HG03520 (cell line): Measurements from ENCODE around the gene FAM107B.
"Not testable (repeated sequence)": the region's sequence is repeated elsewhere in the genome, so short reads cannot be mapped to it uniquely, and the experiment has no call there.

ENCODE experiments used
- ATAC-seq: cut with Tn5 transposase; IDR thresholded peaks from one replicate; pipeline ENCODE4 v1.9.1; 2021; ENCODE audit warnings: mild to moderate bottlenecking, moderate library complexity; ENCODE audit not compliant: unreplicated experiment

The FAM107B gene

DNA sequence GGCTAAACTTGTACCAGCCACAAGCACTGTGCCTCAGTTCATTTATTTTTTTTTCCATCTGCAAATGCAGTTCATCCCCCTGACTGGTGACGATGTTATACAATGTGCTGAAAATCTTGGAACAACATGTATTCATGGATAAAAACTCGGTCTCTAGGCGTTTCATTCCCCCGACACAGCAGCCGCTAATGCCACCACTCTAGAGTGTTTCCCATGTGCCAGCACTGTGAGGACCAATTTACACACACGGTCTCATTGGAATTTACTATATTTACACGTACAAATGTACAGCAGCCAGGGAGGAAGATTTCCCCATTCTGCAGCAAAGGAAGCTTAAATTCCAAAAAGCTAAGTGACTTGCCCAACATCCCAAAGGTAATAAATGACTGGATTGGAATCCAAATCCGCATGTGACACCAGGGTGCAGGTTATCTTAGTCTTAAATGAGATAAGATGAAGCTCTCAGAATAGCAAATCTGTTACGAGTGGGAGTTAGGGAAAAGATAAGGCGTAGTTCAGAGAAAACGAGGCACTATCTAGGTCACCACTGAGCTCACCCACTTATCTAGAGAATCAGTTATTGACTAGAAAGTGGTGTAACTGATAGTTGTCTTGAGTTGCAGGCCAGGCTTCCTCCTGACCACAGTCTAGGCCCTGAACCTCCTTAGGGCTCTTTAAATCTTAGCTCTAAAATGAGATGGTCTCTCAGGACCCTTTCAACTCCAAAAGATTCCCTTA, 36.7 kb downstream of the FAM107B start:
- no peak for ATAC-seq

DNA sequence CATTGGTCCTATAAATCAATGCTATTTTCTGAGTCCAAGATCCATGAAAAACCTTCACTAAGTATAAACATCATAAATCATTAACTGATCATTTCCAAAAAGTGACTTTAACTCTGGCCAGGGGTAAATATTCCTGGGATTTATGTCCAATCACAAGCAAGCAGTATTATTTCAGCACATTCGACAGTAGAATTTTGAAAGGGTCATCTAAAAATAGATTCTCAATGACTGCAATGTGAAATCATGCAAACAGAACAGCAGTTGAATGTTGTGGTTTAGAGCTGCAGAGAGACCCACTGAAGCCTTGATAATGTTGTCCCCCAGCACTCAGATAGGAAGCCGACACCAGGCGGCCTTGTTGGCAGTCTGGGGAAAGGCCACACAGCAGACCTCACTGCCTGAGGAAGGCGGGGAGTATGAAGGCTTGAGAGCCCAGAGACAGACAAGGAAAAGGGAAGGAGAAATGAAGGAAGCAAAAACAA, 38.1 kb downstream of the FAM107B start:
- no peak for ATAC-seq

DNA sequence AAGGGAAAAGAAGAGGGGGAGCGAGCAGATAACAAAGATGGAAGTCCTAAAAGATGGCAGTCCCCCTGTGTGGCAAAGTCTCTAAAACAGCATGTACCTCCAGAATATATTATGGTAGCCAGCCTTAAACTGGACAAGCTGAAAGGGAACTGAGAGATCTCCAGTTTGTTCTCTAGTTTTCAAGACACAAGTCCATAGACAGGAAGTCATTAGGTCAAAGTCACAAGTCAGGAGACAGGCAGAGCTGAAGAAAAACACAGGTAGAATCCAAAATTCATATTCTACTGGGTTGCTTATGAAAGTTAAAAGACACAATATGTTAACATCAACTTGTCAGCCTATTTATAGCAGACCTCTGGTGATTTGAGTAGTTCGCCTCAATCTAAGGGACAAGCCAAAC, 38.7 kb downstream of the FAM107B start:
- no peak for ATAC-seq

DNA sequence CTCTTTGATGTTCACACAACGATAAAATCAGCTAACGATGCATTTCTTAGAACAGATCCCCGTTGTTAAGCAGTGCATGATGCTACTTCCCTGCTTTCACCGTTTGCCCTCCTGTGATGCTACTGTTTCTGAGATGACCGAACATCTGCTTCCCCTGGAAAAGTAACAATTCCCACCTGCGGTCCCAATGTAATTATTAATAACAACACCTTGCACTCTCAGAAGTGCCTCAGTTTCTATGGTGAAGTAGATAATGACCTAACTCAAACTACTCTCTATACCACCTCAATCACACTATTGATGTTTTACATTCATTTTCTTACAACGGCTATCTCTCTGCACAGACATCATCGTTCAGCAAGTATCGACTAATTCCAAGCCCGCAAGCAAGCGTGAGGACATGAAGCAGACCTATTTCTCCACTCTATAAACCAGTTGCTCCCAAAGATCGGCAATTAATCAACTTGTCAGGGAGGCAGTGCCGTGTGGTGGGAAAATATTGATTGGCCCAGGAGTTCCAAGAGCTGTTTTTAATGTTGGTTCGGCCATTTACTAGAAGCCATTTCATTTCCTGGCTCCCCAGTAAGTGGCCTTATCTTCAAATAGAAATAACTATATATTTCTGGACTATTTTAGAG, 42.7 kb downstream of the FAM107B start:
- ATAC-seq, result no peak

DNA sequence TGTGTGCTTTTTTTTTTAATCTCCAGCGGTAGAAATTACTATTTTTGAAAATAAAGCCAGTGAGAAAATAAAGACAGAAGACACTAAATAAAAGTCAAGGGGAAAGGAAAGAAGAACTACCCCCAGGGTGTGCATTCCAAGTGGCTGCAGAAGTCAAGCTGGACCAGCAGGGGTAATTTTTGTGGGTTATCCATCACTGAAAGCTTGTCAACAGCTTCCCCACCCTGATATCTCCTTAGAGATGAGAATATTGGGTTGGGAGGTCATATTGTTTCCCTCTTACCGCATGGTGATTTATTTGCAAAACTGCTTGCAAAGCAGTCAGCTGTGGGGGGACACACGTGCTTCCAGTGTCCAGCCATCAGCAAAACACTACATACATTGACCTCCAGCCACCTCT, 46.4 kb downstream of the FAM107B start:
- no peak for ATAC-seq

DNA sequence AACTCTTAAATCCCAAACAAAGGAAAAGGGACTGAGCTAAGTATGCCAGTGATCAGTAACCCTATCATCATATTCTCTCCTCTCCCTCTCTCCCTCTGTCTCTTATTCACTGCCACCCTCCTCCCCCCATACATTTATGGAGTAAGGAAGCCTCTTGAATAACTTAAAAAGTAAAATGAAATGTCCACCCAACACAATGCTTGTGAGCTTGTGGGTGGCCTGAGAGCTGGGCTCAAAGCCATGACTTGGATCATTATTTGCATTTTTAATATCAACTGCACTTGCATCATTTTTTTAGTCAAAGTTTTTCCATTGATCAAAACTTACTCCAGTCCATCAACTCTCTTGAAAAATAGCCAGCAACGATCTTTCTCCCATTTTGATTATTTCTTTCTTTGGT, 46.8 kb downstream of the FAM107B start:
- ATAC-seq, result no peak

DNA sequence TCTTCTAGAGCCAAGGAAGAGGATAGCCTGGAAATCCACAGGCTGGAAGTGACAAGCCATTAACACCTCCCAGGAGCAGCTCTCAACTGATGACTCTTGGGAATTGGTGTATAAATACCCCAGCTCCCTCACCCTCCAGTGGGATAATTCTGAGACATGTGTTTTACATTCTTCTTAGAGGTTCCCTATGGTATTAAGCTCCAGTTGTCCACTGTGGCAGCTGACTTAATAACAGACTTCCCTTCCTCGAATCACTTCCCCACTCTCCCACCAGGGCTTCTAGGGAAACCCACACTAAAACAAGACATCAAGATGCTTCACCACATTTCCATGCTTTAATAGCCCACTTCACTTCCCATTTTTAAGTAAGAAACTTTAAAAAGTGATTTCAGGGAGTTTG, 47.2 kb downstream of the FAM107B start:
- ATAC-seq, result no peak

DNA sequence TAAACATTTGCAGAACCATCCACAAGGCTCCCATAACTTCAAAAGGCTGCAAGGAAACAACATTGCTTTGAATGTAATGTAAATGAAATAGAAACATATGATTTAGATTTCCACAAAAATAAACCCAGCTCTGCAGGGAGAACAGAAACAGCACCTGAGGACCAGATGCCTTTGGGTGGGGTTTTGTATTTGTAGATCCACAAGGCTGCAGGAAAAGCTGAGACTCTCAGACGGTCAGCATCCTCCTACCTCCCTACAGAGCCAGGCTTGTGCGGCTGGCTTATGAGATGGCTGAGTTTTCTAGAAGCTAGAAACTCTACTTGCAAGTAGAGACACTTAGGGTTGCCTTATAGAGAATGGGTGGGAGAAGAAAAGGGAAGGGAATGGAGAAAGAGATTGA, 49.8 kb downstream of the FAM107B start:
- ATAC-seq, result no peak

DNA sequence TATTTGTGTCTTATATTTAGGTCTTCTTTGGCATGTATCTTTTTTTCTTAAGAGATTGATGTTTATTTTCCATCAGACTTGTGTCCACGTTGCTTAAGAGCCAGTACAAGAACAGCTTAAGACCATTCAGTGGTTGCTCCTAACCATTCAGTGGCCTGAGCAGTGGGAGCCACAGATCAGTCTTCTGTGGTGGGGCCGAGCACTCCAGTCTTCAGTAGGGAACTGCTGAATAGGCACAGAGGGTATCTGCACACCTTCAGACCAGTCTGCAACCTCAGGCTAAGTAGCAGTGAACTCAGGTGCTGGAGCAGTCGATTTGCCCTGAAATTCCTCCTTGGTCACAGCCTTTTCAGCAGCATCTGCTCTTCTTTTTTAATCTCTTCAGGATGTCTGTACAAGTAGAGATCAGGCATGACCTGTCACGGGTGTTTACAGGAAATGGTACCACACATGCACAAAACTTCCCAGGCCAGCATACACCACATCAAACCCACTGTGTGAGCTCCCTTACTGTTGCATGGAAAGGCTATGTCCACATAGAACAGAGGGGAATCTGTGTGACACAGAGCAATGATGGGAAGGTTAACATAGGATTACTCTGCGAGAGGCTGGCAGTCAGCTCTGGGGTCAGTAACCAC, 51.5 kb downstream of the FAM107B start:
- no peak for ATAC-seq

DNA sequence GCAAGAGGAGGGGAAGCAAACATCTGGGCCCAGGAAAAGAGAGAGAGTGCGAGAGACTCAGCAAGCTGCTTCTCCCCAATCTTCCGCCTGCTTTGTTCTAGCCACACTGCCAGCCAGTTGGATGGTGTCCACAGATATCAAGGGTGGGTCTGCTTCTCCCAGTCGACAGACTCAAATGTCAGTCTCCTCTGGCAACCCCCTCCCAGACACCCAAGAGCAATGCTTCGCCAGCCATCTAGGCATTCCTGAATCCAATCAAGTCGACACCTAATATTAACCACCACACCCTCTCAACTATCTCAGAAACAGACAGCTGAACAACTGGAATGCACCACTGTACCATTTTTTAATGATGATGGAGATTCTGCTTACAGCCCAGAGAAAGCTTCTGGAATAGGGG, 57.1 kb downstream of the FAM107B start:
- no peak for ATAC-seq

DNA sequence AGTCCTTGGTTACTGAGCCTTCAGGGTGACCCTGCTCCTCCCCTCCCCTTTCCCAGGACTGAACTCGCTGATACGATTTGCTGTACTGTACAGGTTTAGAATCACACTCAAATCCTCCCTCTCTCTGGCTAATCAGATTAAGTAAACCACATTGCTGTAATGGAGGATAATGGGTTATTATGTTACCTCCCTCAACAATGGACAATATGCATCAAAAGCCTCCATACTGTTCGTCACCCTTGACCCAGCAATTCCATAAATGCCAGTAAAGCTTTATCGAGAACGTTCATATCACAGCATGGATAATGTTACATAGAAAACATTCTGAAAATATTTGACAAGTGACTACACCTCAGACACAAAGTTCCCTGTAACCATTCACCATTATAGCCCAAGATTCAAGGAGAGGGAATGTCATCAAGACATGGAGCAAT, 61.7 kb downstream of the FAM107B start:
- ATAC-seq, result no peak

DNA sequence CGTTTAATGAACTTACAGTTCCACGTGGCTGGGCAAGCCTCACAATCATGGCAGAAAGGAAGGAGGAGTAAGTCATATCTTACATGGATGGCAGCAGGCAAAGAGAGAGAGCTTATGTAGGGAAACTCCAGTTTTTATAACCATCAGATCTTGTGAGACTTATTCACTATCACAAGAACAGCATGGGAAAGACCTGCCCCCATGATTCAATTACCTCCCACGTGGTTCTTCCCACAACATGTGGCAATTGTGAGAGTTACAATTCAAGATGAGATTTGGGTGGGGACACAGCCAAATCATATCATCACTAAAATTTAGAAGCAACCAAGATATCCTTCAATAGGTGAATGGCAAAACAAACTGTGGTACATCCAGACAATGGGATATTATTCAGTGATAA, 65.4 kb downstream of the FAM107B start:
- not testable (repeated sequence) for ATAC-seq

DNA sequence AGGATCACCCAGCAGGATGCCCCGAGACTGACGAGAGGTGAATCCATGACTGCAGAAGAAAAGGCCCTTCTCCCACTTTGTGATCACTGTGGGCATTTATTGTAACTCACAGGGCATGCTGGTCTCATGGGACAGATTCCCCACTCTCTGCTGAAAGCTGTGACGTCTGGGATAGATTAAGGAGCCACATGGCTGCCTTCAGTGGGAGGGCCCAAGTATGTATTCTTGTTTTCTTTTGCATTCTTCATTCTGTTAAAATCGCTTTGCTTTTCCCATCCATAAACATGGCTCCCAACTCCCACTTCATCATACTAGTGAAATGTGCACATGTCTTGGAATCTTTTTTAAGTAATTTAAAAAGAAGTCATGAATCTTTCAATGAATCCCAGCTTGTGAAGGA, 67.2 kb downstream of the FAM107B start:
- ATAC-seq, result no peak

DNA sequence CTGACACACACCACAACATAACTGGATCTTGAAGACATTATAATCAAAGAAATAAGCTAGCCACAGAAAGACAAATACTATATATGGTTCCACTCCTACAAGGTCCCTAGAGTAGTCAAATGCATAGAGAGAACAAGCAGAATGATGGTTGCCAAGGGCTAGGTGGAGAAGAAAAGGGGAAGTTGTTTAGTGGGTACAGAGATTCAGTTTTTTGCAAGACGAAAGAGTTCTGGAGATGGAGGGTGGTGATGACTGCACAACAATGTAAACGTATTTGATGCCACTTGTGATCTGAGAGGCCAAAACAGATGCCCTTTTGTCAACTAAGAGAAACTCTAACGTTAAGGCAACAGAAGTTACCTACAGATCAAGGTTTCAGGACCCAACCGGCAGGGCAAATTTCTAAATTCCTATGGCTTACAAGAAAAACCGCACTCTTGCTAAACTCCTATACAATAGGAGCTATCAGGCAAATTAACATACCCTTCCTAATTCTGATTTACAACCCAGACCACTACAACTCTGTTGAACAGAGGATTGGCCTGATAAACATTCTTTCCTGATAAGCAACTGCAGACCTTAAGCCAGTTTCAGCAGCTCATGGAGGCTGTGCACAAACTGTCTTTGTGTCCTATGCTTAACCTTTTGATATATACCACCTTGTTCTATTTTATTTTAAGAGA, 69.0 kb downstream of the FAM107B start:
- ATAC-seq, result no peak

DNA sequence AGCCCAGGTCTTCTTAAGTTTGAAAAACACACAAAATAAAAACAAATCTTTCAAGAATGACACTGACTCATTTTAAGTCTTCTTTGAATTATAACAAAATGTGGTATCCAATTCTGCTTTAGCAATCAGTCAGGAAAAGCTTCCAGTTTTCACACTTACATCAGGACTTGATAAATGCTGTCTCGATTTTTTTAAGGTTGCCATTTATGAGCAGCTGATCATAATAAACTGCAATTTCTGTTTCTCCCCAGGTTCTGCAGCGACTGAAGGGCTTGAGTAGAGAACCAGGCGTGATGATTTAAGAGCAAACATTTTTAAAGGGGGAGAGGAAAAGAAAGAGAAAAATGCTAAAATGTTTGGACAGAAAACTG, 71.1 kb downstream of the FAM107B start:
- ATAC-seq, result no peak

DNA sequence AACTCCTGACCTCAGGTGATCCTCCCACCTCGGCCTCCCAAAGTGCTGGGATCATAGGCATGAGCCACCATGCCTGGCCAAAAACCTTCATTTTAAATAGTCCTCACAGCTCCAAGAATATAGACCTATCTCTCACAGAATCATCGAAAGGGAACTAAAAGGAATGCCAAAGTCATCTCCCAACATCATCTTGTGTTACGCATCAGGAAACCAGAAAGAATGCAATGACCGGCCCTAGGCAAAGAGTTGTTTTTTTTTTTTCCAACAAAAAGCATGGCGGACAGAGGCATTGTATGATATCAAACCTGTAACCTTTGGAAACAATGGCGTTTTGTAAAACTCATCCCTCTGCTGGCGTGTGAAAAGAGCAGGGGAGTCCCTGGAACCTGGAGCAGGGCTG, 73.2 kb downstream of the FAM107B start:
- ATAC-seq, result no peak

DNA sequence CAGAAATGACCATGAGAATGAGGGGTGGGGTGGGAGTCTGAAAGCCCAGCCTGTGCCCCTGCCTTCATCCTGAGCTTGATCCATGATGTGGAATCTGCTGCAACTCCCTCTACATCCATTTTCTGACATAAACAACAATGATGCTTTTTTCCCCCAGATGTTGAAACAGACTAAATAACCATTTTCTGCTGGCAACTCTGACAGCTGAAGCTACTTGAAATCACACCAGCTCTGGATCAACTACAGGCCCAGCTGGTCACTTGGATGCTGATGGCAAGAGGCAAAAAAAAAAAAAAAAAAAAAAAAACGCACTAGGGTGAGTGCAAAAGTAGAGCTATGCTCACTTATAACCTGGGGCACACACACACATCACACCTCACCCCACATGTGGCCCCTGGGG, 74.2 kb downstream of the FAM107B start:
- no peak for ATAC-seq

DNA sequence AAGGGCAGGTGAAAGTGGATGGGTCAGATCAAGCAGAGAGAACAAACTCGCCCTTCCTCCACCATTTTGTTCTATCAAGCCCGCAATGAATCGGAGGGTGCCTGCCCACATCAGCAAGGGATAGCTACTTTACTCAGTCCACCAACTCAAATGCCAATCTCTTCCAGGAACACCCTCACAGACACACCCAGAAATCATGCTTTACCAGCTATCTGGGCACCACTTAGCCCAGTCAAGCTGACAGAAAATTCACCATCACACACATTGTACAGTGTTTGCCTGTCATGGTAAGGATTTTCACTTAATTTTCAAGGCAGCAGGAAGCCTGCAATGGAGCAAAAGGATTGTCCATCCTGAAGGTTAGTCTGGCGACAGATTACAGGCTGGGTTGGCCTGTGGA, 75.2 kb downstream of the FAM107B start:
- ATAC-seq, result no peak

DNA sequence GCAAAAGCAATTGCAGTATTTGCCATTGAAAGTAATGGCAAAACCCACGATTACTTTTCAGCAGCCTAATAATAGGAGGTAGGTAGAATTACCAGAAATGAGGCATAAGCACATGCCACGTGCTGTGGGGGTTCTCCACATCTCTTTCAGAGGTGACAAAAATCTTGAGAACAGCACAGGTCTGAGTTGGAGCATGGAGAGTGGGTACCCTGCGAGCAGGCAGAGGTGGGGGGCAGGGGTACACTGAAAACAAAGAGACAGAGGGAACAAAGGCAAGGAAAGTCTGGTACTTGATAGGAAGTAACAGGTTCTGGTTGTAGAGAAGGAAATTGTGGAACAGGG, 75.9 kb downstream of the FAM107B start:
- ATAC-seq, result no peak

DNA sequence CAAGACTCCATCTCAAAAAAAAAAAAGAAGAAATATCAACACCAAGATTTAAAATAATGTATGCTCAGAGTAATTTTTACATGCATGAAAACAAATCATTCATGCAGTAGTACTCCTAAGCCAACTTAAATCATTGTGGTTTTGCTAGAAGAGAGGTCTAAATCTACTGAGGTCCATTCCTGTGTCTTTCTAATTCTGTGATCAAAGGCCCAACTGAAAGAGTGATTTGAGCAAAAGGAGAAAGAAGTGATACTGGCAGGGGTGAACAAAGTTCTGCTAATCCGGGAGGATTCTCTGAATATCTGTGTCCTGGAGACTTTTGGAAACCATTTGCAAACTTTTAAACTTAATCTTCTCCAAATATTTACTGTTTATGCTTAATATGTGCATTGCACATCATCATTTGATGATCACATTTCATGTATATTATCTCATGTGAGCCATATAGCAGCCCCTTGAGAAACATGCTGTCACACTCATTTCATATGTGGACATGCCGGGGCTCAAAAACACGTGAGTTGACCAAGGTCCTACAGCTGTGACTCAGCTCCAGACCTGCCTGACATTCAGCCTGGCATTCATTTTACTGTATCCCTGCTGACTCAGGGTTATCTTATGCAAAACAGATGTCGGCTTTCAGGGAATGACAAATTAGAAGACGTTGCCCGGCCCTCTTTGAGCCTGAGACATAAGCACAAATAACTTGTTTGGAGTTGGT, 76.4 kb downstream of the FAM107B start:
- no peak for ATAC-seq

DNA sequence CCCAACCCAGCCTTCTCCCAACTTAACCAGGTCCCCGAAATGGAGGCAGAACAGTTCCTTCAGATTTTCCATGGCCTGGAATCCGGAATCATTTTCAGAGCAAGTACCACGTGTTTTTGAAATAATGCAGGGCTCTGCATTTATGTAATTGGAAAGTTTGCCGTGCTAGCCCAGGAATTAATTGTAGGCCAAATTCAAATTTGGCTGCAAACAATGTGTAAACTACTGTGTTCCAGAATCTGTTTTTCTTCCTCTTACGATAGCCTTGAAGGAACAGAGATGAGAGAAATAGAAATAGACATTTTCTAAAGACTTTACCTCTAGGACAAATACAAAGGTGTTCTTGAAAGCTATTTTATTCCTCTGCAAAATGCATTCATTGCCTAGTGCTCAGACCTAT, 77.4 kb downstream of the FAM107B start:
- no peak for ATAC-seq
